ENCODE results near the gene GEMIN8. TPM values are rescaled to one million over a fixed set of nuclear protein-coding genes. Genes with fewer than 3 reads are reported as not detected.

The GEMIN8 gene
- total RNA-seq, 2 experiments from 2014 or later, result 23.2 to 25.6 TPM

GRCh38 chrX:14027511-14028019 lies 2.1 kb downstream of the GEMIN8 start:
- CTCF ChIA-PET (ENCODE audit: unreplicated experiment), result no interaction called here
- TF ChIP-seq EZH2phosphoT487 (IDR thresholded peaks at IDR 0.05; ENCODE audit: borderline replicate concordance, low read depth, low read length), result no peak
- TF ChIP-seq, protein P1, sequence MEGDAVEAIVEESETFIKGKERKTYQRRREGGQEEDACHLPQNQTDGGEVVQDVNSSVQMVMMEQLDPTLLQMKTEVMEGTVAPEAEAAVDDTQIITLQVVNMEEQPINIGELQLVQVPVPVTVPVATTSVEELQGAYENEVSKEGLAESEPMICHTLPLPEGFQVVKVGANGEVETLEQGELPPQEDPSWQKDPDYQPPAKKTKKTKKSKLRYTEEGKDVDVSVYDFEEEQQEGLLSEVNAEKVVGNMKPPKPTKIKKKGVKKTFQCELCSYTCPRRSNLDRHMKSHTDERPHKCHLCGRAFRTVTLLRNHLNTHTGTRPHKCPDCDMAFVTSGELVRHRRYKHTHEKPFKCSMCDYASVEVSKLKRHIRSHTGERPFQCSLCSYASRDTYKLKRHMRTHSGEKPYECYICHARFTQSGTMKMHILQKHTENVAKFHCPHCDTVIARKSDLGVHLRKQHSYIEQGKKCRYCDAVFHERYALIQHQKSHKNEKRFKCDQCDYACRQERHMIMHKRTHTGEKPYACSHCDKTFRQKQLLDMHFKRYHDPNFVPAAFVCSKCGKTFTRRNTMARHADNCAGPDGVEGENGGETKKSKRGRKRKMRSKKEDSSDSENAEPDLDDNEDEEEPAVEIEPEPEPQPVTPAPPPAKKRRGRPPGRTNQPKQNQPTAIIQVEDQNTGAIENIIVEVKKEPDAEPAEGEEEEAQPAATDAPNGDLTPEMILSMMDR (conservative IDR thresholded peaks at IDR 0.05; ENCODE audit: low read length), result no peak
- DNase-seq (ENCODE audit: low spot score), result no peak
- Histone ChIP-seq H3K4me3 (ENCODE audit: low read depth, low read length, poor library complexity, severe bottlenecking) (peak overlapping the region; percentile 90), H3K4me2 (ENCODE audit: low read length) (peak overlapping the region; percentile 96), H3K4me1 (ENCODE audit: insufficient read depth, low read length, poor library complexity, severe bottlenecking) (peaks cover 28% of the 10 kb centered on the region), H3K9me2 (ENCODE audit: insufficient read depth, low read length) (no peaks in the 10 kb centered on the region), H3K36me3 (ENCODE audit: insufficient read depth, low read length) (peaks cover 16% of the 10 kb centered on the region), H2AFZ (ENCODE audit: low read length) (no peak overlapping the region), H4K20me1 (ENCODE audit: insufficient read depth, low read length) (no peaks in the 10 kb centered on the region), H3K9me3 (ENCODE audit: low read length) (peaks cover 2% of the 10 kb centered on the region; the same call in 1 of the 2 replicates), H3K27ac (ENCODE audit: low read depth, low read length, poor library complexity, severe bottlenecking) (peak overlapping the region; percentile 74), H3K79me2 (ENCODE audit: insufficient read depth, low read depth, low read length) (peaks cover 49% of the 10 kb centered on the region; the same call in 1 of the 2 replicates)
- no TSS peak for BruUV-seq (replicated peaks)
- POLR2A ChIA-PET, result interaction anchor here (1.6 kb wide), 1 partner anchor 296 kb away, joined by 4 read pairs; no protein-coding TSS in a partner anchor
- intact Hi-C loops (cut with micrococcal nuclease; ENCODE audit: unreplicated experiment), result loop anchor here (2.0 to 5.0 kb wide), 2 partner anchors 269 to 295 kb away; partner anchors contain the start of genes OFD1 and TRAPPC2

DNA sequence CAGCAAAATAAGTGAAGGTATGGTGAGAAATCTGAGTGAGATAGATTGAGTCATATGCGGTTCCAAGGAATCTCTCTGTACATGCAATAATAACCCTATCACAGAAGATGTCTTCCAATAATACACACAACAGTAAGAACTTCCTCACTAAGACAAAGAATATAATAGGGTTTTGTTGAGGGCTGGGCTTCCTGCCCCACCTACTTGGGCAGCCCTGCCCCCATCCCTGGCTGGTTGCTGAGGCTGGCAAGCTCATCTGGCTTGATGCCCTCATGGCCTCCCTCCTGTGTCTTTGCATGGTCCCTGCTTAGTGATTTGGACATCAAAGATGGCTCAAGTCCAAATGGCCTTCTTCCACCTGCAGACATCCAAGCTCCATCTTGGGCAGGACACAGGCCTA lies 2.7 kb downstream of the GEMIN8 start:
- peaks cover 21% of the 10 kb centered on the region for H3K36me3 ChIP-seq (ENCODE audit: insufficient read depth, low read length)
- intact Hi-C loops (cut with micrococcal nuclease; ENCODE audit: unreplicated experiment), result loop anchor here (5.0 kb wide), 1 partner anchor 295 kb away; the partner anchor contains the start of genes OFD1 and TRAPPC2
- peak overlapping the region; percentile 74 for H3K27ac ChIP-seq (ENCODE audit: low read depth, low read length, poor library complexity, severe bottlenecking)
- ChIA-PET CTCF (ENCODE audit: unreplicated experiment) (no interaction called here), POLR2A (interaction anchor here (0.9 kb wide), 1 partner anchor 293 kb away, joined by 3 read pairs; the partner anchor contains the start of genes OFD1 and TRAPPC2)
- peaks cover 7% of the 10 kb centered on the region; the same call in 1 of the 2 replicates for H3K9me3 ChIP-seq (ENCODE audit: low read length)
- no TSS peak for BruUV-seq (replicated peaks)
- peaks cover 49% of the 10 kb centered on the region; the same call in 1 of the 2 replicates for H3K79me2 ChIP-seq (ENCODE audit: insufficient read depth, low read depth, low read length)
- H3K9me2 ChIP-seq (ENCODE audit: insufficient read depth, low read length), result no peaks in the 10 kb centered on the region
- peak overlapping the region; percentile 90 for H3K4me3 ChIP-seq (ENCODE audit: low read depth, low read length, poor library complexity, severe bottlenecking)
- TF ChIP-seq EZH2phosphoT487 (IDR thresholded peaks at IDR 0.05; ENCODE audit: borderline replicate concordance, low read depth, low read length), result no peak
- TF ChIP-seq, protein P1 (conservative IDR thresholded peaks at IDR 0.05; ENCODE audit: low read length), result no peak
- peaks cover 27% of the 10 kb centered on the region for H3K4me1 ChIP-seq (ENCODE audit: insufficient read depth, low read length, poor library complexity, severe bottlenecking)
- H3K4me2 ChIP-seq (ENCODE audit: low read length), result peak overlapping the region; percentile 96
- no peaks in the 10 kb centered on the region for H4K20me1 ChIP-seq (ENCODE audit: insufficient read depth, low read length)
- 0 out of 2 replicates have a peak overlapping the region, but pooled peaks have one; percentile 44 for H2AFZ ChIP-seq (ENCODE audit: low read length)
- DNase-seq (ENCODE audit: low spot score), result peak; percentile 45

DNA sequence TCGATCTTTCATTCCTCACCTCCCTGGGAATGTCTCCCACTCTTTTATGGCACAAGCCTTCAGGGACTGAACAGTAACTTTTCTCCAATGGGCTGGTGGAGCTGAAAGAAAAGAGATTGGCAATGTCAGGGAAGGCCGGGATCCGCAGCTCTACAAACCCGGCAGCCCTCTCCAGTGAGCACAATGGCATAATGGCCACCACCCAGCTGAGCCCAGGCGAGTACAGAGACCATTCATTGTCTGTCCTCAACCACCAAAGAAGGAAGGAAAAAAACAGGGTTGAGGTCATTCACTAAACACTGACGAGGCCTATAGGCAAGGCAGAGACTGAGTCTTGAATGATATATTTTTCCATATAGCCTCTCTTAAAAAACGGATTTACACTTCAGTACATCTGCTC lies 3.6 kb downstream of the GEMIN8 start:
- Histone ChIP-seq H3K79me2 (ENCODE audit: insufficient read depth, low read depth, low read length) (peaks cover 49% of the 10 kb centered on the region; the same call in 1 of the 2 replicates), H3K36me3 (ENCODE audit: insufficient read depth, low read length) (peaks cover 22% of the 10 kb centered on the region), H3K4me2 (ENCODE audit: low read length) (peak overlapping the region; percentile 96; the same call in 1 of the 2 replicates), H2AFZ (ENCODE audit: low read length) (no peak overlapping the region), H3K9me3 (ENCODE audit: low read length) (peaks cover 8% of the 10 kb centered on the region; the same call in 1 of the 2 replicates), H3K4me1 (ENCODE audit: insufficient read depth, low read length, poor library complexity, severe bottlenecking) (peaks cover 27% of the 10 kb centered on the region), H3K27ac (ENCODE audit: low read depth, low read length, poor library complexity, severe bottlenecking) (no peak overlapping the region), H3K9me2 (ENCODE audit: insufficient read depth, low read length) (no peaks in the 10 kb centered on the region), H4K20me1 (ENCODE audit: insufficient read depth, low read length) (no peaks in the 10 kb centered on the region), H3K4me3 (ENCODE audit: low read depth, low read length, poor library complexity, severe bottlenecking) (no peak overlapping the region)
- no peak for TF ChIP-seq EZH2phosphoT487 (IDR thresholded peaks at IDR 0.05; ENCODE audit: borderline replicate concordance, low read depth, low read length)
- TF ChIP-seq, protein P1 (conservative IDR thresholded peaks at IDR 0.05; ENCODE audit: low read length), result no peak
- intact Hi-C loops (cut with micrococcal nuclease; ENCODE audit: unreplicated experiment), result loop anchor here (5.0 kb wide), 1 partner anchor 294 kb away; the partner anchor contains the start of genes OFD1 and TRAPPC2
- POLR2A ChIA-PET, result interaction anchor here (1.0 kb wide), 1 partner anchor 18 kb away, joined by 4 read pairs; no protein-coding TSS in a partner anchor
- BruUV-seq (replicated peaks), result no TSS peak
- CTCF ChIA-PET (ENCODE audit: unreplicated experiment), result no interaction called here
- DNase-seq (ENCODE audit: low spot score), result no peak

Data from OCI-LY7 (cell line).